ENCODE data around the gene C10orf62.

DNA sequence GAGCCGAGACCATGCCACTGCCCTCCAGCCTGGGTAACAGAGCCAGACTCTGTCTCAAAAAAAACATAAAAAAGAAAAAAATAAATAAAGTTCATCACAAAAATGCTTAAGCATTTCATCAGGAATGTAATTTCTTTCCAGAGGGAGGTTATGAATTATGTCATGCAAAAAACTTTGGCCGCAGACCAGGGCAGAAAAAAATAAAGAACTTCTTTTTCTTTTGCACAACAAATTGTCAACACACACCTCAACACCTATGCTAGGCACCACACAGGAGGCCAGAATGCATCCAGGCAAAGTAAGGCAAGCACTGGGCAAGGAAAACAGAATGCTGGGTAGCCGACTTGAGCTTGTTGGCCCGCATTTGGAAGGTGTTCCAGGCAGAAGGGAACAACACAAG is 3.9 kb downstream of the C10orf62 start:
- TF ChIP-seq JUND (IDR thresholded peaks at IDR 0.05; ENCODE audit: low read length) (no peak), POLR2A (IDR thresholded peaks at IDR 0.05; ENCODE audit: control extremely low read depth in 1 of 2, low read depth in 2 of 2, low read length in 2 of 2) (no peak), RXRA (IDR thresholded peaks at IDR 0.05; ENCODE audit: insufficient read depth, low read depth, low read length) (no peak), EZH2 (IDR thresholded peaks at IDR 0.05; ENCODE audit: low read depth, low read length, severe bottlenecking) (no peak), POLR2AphosphoS5 (IDR thresholded peaks at IDR 0.05; ENCODE audit: low read depth, low read length) (no peak), USF2 (IDR thresholded peaks at IDR 0.05; ENCODE audit: low read length) (no peak)
- TF ChIP-seq, protein P1, sequence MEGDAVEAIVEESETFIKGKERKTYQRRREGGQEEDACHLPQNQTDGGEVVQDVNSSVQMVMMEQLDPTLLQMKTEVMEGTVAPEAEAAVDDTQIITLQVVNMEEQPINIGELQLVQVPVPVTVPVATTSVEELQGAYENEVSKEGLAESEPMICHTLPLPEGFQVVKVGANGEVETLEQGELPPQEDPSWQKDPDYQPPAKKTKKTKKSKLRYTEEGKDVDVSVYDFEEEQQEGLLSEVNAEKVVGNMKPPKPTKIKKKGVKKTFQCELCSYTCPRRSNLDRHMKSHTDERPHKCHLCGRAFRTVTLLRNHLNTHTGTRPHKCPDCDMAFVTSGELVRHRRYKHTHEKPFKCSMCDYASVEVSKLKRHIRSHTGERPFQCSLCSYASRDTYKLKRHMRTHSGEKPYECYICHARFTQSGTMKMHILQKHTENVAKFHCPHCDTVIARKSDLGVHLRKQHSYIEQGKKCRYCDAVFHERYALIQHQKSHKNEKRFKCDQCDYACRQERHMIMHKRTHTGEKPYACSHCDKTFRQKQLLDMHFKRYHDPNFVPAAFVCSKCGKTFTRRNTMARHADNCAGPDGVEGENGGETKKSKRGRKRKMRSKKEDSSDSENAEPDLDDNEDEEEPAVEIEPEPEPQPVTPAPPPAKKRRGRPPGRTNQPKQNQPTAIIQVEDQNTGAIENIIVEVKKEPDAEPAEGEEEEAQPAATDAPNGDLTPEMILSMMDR (IDR thresholded peaks at IDR 0.05; ENCODE audit: control extremely low read depth in 1 of 3, insufficient read depth in 1 of 3, low read depth in 1 of 3, low read length in 3 of 3), result no peak
